HEK293 (cell line): ENCODE data around the gene CLTCL1.
A peak's percentile ranks its signal among the peaks of the same experiment; 100 is the strongest.

Experiments
- EGR2 ChIP-seq: fragments of 450-650 bp; formaldehyde crosslinking; IDR thresholded peaks from 2 replicates; pipeline ENCODE4 v1.5.1; 2016; ENCODE audit warnings: low read depth, missing biosample characterization, missing genetic modification characterization
- HOXD13 ChIP-seq: sonication (generic); formaldehyde crosslinking; IDR thresholded peaks from 2 replicates; pipeline ENCODE4 v1.8.0; 2022; ENCODE audit warnings: missing genetic modification reagents, borderline replicate concordance
- KLF10 ChIP-seq: fragments of 450-650 bp; IDR thresholded peaks from 2 replicates; pipeline ENCODE4 v1.5.1; 2018; ENCODE audit warnings: missing biosample characterization, mild to moderate bottlenecking, missing genetic modification characterization
- SP2 ChIP-seq: fragments of 450-650 bp; formaldehyde crosslinking; IDR thresholded peaks from 2 replicates; pipeline ENCODE4 v1.5.1; 2016; ENCODE audit warnings: missing biosample characterization, missing genetic modification characterization
- TRIM28 ChIP-seq: IDR thresholded peaks from 2 replicates; pipeline ENCODE4 v1.6.1; 2011; ENCODE audit warnings: low read length, control low read depth, borderline replicate concordance
- ZFHX2 ChIP-seq: fragments of 450-650 bp; formaldehyde crosslinking; conservative IDR thresholded peaks from 2 replicates; pipeline ENCODE4 v1.5.1; 2016; ENCODE audit warnings: missing biosample characterization, missing genetic modification characterization
- ZIC2 ChIP-seq: fragments of 450-650 bp; formaldehyde crosslinking; IDR thresholded peaks from 2 replicates; pipeline ENCODE4 v1.5.1; 2016; ENCODE audit warnings: missing biosample characterization, missing genetic modification characterization
- ZNF16 ChIP-seq: fragments of 450-650 bp; formaldehyde crosslinking; IDR thresholded peaks from 2 replicates; pipeline ENCODE4 v1.5.1; 2016; ENCODE audit warnings: low read depth, missing biosample characterization, missing genetic modification characterization
- ZNF175 ChIP-seq: fragments of 450-650 bp; formaldehyde crosslinking; IDR thresholded peaks from 2 replicates; pipeline ENCODE4 v1.5.1; 2016; ENCODE audit warnings: missing biosample characterization, missing genetic modification characterization
- ZNF239 ChIP-seq: fragments of 450-650 bp; formaldehyde crosslinking; IDR thresholded peaks from 2 replicates; pipeline ENCODE4 v1.5.1; 2016; ENCODE audit warnings: missing biosample characterization, missing genetic modification characterization
- ZNF266 ChIP-seq: fragments of 450-650 bp; formaldehyde crosslinking; IDR thresholded peaks from 2 replicates; pipeline ENCODE4 v1.5.1; 2016; ENCODE audit warnings: missing biosample characterization, missing genetic modification characterization, low read depth
- ZNF292 ChIP-seq: fragments of 450-650 bp; formaldehyde crosslinking; IDR thresholded peaks from 2 replicates; pipeline ENCODE4 v1.5.1; 2016; ENCODE audit warnings: low read depth, missing biosample characterization, missing genetic modification characterization, borderline replicate concordance
- ZNF335 ChIP-seq: fragments of 450-650 bp; formaldehyde crosslinking; conservative IDR thresholded peaks from 2 replicates; pipeline ENCODE4 v1.5.1; 2016; ENCODE audit warnings: missing biosample characterization, missing genetic modification characterization
- ZNF350 ChIP-seq: fragments of 450-650 bp; formaldehyde crosslinking; IDR thresholded peaks from 2 replicates; pipeline ENCODE4 v1.5.0; 2017; ENCODE audit warnings: missing biosample characterization, mild to moderate bottlenecking, missing genetic modification characterization
- ZNF501 ChIP-seq: fragments of 450-650 bp; formaldehyde crosslinking; IDR thresholded peaks from 2 replicates; pipeline ENCODE4 v1.5.1; 2016; ENCODE audit warnings: missing biosample characterization, missing genetic modification characterization
- ZNF544 ChIP-seq: fragments of 450-650 bp; formaldehyde crosslinking; IDR thresholded peaks from 2 replicates; pipeline ENCODE4 v1.5.0; 2017; ENCODE audit warnings: missing biosample characterization, missing genetic modification characterization
- ZNF555 ChIP-seq: fragments of 450-650 bp; formaldehyde crosslinking; conservative IDR thresholded peaks from 2 replicates; pipeline ENCODE4 v1.5.1; 2017; ENCODE audit warnings: missing biosample characterization, mild to moderate bottlenecking, missing genetic modification characterization, inconsistent platforms
- ZNF558 ChIP-seq: fragments of 450-650 bp; formaldehyde crosslinking; IDR thresholded peaks from 2 replicates; pipeline ENCODE4 v1.5.1; 2016; ENCODE audit warnings: missing biosample characterization, missing genetic modification characterization
- ZNF561 ChIP-seq: fragments of 450-650 bp; IDR thresholded peaks from 2 replicates; pipeline ENCODE4 v1.5.1; 2018; ENCODE audit warnings: missing biosample characterization, missing genetic modification characterization, borderline replicate concordance
- ZNF677 ChIP-seq: fragments of 450-650 bp; IDR thresholded peaks from 2 replicates; pipeline ENCODE4 v1.5.0; 2018; ENCODE audit warnings: missing biosample characterization, mild to moderate bottlenecking, missing genetic modification characterization, moderate library complexity
- TF ChIP-seq, protein P1 (sequence below): fragments of 450-650 bp; formaldehyde crosslinking; IDR thresholded peaks from 2 replicates; pipeline ENCODE4 v1.5.1; 2016; ENCODE audit warnings: missing biosample characterization, missing genetic modification characterization, low read depth
- TF ChIP-seq, protein P2 (sequence below): fragments of 450-650 bp; formaldehyde crosslinking; IDR thresholded peaks from 2 replicates; pipeline ENCODE4 v1.5.1; 2016; ENCODE audit warnings: missing biosample characterization, missing genetic modification characterization
- TF ChIP-seq, protein P3 (sequence below): fragments of 450-650 bp; formaldehyde crosslinking; IDR thresholded peaks from 2 replicates; pipeline ENCODE4 v1.5.1; 2016; ENCODE audit warnings: missing biosample characterization, missing genetic modification characterization
- TF ChIP-seq, protein P4 (sequence below): fragments of 450-650 bp; formaldehyde crosslinking; IDR thresholded peaks from 2 replicates; pipeline ENCODE4 v1.5.1; 2017; ENCODE audit warnings: missing biosample characterization, missing genetic modification characterization
- TF ChIP-seq, protein P5 (sequence below): fragments of 450-650 bp; formaldehyde crosslinking; IDR thresholded peaks from 2 replicates; pipeline ENCODE4 v1.5.1; 2016; ENCODE audit warnings: missing biosample characterization, missing genetic modification characterization
- TF ChIP-seq, protein P6 (sequence below): sonication (generic); formaldehyde crosslinking; IDR thresholded peaks from 2 replicates; pipeline ENCODE4 v1.8.1; 2022; ENCODE audit warnings: mild to moderate bottlenecking, moderate library complexity, missing genetic modification reagents
- TF ChIP-seq, protein P7 (sequence below): fragments of 450-650 bp; formaldehyde crosslinking; IDR thresholded peaks from 2 replicates; pipeline ENCODE4; 2016; ENCODE audit warnings: missing biosample characterization, missing genetic modification characterization
- TF ChIP-seq, protein P8 (sequence below): fragments of 450-650 bp; formaldehyde crosslinking; IDR thresholded peaks from 2 replicates; pipeline ENCODE4 v1.5.1; 2016; ENCODE audit warnings: missing biosample characterization, missing genetic modification characterization

The CLTCL1 gene

DNA sequence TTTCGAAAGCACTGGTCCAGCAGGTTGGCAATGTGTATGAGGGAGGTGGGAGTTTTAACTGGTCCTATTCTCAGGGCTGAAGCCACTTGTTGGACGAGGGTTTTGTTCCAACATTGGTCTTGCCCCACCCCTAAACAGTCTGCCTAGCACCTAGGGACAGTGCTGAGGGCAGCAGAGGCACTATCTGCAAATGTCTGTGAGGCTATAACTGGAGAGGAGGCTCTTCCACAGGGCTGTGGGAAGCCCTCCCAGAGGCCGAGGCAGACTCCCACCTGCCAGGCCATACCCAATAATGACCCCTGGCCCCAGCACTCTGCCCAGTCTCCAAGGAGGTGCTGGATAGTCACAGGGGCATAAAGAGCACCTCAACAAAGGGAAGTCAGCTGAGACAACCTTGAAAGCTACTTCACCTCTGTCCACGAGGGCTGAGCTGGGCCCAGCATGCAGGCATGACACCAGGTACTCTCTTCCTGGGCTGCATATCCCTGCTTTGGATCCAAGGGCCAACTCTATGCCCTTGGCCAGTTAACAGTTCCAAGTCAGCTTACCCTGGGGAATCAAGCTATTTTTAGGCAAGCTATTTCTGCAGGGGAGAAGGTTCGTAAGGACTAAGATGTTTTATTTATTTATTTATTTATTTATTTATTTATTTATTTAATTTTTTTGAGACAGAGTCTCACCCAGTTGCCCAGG is 72.8 kb downstream of the CLTCL1 start (continued):
- no peak for TF ChIP-seq HOXD13 (CRISPR knock-in tag)
- TF ChIP-seq, protein P1, sequence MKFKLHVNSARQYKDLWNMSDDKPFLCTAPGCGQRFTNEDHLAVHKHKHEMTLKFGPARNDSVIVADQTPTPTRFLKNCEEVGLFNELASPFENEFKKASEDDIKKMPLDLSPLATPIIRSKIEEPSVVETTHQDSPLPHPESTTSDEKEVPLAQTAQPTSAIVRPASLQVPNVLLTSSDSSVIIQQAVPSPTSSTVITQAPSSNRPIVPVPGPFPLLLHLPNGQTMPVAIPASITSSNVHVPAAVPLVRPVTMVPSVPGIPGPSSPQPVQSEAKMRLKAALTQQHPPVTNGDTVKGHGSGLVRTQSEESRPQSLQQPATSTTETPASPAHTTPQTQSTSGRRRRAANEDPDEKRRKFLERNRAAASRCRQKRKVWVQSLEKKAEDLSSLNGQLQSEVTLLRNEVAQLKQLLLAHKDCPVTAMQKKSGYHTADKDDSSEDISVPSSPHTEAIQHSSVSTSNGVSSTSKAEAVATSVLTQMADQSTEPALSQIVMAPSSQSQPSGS = no peak
- peak; percentile 75 for TF ChIP-seq ZNF501 (tag by site-specific recombination)
- TF ChIP-seq, protein P2, sequence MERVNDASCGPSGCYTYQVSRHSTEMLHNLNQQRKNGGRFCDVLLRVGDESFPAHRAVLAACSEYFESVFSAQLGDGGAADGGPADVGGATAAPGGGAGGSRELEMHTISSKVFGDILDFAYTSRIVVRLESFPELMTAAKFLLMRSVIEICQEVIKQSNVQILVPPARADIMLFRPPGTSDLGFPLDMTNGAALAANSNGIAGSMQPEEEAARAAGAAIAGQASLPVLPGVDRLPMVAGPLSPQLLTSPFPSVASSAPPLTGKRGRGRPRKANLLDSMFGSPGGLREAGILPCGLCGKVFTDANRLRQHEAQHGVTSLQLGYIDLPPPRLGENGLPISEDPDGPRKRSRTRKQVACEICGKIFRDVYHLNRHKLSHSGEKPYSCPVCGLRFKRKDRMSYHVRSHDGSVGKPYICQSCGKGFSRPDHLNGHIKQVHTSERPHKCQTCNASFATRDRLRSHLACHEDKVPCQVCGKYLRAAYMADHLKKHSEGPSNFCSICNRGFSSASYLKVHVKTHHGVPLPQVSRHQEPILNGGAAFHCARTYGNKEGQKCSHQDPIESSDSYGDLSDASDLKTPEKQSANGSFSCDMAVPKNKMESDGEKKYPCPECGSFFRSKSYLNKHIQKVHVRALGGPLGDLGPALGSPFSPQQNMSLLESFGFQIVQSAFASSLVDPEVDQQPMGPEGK (tag by site-specific recombination) = no peak
- TF ChIP-seq ZNF561 (tag by site-specific recombination) = no peak
- TF ChIP-seq, protein P3, sequence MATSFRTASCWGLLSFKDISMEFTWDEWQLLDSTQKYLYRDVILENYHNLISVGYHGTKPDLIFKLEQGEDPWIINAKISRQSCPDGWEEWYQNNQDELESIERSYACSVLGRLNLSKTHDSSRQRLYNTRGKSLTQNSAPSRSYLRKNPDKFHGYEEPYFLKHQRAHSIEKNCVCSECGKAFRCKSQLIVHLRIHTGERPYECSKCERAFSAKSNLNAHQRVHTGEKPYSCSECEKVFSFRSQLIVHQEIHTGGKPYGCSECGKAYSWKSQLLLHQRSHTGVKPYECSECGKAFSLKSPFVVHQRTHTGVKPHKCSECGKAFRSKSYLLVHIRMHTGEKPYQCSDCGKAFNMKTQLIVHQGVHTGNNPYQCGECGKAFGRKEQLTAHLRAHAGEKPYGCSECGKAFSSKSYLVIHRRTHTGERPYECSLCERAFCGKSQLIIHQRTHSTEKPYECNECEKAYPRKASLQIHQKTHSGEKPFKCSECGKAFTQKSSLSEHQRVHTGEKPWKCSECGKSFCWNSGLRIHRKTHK (tag by site-specific recombination) = no peak
- TF ChIP-seq, protein P4, sequence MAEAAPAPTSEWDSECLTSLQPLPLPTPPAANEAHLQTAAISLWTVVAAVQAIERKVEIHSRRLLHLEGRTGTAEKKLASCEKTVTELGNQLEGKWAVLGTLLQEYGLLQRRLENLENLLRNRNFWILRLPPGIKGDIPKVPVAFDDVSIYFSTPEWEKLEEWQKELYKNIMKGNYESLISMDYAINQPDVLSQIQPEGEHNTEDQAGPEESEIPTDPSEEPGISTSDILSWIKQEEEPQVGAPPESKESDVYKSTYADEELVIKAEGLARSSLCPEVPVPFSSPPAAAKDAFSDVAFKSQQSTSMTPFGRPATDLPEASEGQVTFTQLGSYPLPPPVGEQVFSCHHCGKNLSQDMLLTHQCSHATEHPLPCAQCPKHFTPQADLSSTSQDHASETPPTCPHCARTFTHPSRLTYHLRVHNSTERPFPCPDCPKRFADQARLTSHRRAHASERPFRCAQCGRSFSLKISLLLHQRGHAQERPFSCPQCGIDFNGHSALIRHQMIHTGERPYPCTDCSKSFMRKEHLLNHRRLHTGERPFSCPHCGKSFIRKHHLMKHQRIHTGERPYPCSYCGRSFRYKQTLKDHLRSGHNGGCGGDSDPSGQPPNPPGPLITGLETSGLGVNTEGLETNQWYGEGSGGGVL = no peak
- TF ChIP-seq, protein P5, sequence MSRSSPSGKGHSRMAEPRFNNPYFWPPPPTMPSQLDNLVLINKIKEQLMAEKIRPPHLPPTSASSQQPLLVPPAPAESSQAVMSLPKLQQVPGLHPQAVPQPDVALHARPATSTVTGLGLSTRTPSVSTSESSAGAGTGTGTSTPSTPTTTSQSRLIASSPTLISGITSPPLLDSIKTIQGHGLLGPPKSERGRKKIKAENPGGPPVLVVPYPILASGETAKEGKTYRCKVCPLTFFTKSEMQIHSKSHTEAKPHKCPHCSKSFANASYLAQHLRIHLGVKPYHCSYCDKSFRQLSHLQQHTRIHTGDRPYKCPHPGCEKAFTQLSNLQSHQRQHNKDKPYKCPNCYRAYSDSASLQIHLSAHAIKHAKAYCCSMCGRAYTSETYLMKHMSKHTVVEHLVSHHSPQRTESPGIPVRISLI = no peak
- no peak for TF ChIP-seq ZNF677
- TF ChIP-seq SP2 (tag by site-specific recombination) = no peak
- TF ChIP-seq ZNF555 (tag by site-specific recombination) = peak; percentile 92
- no peak for TF ChIP-seq ZNF544 (tag by site-specific recombination)
- TF ChIP-seq, protein P6, sequence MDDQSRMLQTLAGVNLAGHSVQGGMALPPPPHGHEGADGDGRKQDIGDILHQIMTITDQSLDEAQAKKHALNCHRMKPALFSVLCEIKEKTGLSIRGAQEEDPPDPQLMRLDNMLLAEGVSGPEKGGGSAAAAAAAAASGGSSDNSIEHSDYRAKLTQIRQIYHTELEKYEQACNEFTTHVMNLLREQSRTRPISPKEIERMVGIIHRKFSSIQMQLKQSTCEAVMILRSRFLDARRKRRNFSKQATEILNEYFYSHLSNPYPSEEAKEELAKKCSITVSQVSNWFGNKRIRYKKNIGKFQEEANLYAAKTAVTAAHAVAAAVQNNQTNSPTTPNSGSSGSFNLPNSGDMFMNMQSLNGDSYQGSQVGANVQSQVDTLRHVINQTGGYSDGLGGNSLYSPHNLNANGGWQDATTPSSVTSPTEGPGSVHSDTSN (CRISPR knock-in tag) = no peak
- TF ChIP-seq, protein P7, sequence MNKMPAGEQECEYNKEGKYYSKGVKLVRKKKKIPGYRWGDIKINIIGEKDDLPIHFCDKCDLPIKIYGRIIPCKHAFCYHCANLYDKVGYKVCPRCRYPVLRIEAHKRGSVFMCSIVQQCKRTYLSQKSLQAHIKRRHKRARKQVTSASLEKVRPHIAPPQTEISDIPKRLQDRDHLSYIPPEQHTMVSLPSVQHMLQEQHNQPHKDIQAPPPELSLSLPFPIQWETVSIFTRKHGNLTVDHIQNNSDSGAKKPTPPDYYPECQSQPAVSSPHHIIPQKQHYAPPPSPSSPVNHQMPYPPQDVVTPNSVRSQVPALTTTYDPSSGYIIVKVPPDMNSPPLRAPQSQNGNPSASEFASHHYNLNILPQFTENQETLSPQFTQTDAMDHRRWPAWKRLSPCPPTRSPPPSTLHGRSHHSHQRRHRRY (tag by site-specific recombination) = no peak
- peak; percentile 92 for TF ChIP-seq ZNF558
- TF ChIP-seq ZNF175 (tag by site-specific recombination) = no peak
- peak; percentile 16; the same call in 1 of the 2 replicates for TF ChIP-seq ZNF16 (tag by site-specific recombination)
- no peak for TF ChIP-seq KLF10 (tag by site-specific recombination)
- TF ChIP-seq ZNF292 = peak; percentile 44; the same call in 1 of the 2 replicates
- TF ChIP-seq ZNF335 (tag by site-specific recombination) = no peak
- no peak for TF ChIP-seq ZFHX2 (tag by site-specific recombination)
- TF ChIP-seq, protein P8, sequence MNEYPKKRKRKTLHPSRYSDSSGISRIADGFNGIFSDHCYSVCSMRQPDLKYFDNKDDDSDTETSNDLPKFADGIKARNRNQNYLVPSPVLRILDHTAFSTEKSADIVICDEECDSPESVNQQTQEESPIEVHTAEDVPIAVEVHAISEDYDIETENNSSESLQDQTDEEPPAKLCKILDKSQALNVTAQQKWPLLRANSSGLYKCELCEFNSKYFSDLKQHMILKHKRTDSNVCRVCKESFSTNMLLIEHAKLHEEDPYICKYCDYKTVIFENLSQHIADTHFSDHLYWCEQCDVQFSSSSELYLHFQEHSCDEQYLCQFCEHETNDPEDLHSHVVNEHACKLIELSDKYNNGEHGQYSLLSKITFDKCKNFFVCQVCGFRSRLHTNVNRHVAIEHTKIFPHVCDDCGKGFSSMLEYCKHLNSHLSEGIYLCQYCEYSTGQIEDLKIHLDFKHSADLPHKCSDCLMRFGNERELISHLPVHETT = 0 out of 2 replicates have a peak, but pooled peaks have one; percentile 74
- TF ChIP-seq ZNF239 = no peak
- TF ChIP-seq TRIM28 = no peak
- TF ChIP-seq EGR2 (tag by site-specific recombination) = no peak
- TF ChIP-seq ZNF266 = peak; percentile 96
- no peak for TF ChIP-seq ZIC2 (tag by site-specific recombination)
- no peak for TF ChIP-seq ZNF350 (tag by site-specific recombination)
